ENCODE measurements around the gene GAK. TPM values are rescaled to one million over a fixed set of nuclear protein-coding genes. Genes with fewer than 3 reads are reported as not detected.

Gene GAK
- total and polyA plus RNA-seq, 4 donors: 41.8 to 78.8 (median 61.1) TPM

GRCh38 chr4:829761-830600 is 102.1 kb downstream of the GAK start:
- no peak overlapping the region for H3K4me3 ChIP-seq (ENCODE audit: low read depth, low read length)

GRCh38 chr4:829291-829690 is 102.8 kb downstream of the GAK start:
- no peak for DNase-seq (ENCODE audit: low read depth in 4 of 6, low spot score in 6 of 6)
- Histone ChIP-seq H3K4me1 (ENCODE audit: control insufficient read depth, insufficient read depth, low read length) (peaks cover 22% of the 10 kb centered on the region), H3K27me3 (ENCODE audit: control insufficient read depth, insufficient read depth, low read length) (peaks cover 9% of the 10 kb centered on the region), H3K27ac (ENCODE audit: low read depth, low read length) (no peak overlapping the region), H3K36me3 (ENCODE audit: control insufficient read depth, insufficient read depth, low read length) (no peaks in the 10 kb centered on the region), H3K9me3 (ENCODE audit: control insufficient read depth, insufficient read depth, low read length) (no peaks in the 10 kb centered on the region), H3K4me3 (ENCODE audit: low read depth, low read length) (no peak overlapping the region)
- 84% methylated on average over 5 of the region's 6 CpGs for whole genome bisulfite sequencing (ENCODE audit: insufficient coverage)

More at GRCh38 chr4:829761-830600, 102.1 kb downstream of the GAK start:
- WGBS (ENCODE audit: insufficient coverage): 64% methylated on average over 26 of the region's 26 CpGs
- no peak overlapping the region for H3K27ac ChIP-seq (ENCODE audit: low read depth, low read length)
- H3K9me3 ChIP-seq (ENCODE audit: control insufficient read depth, insufficient read depth, low read length): no peaks in the 10 kb centered on the region
- H3K27me3 ChIP-seq (ENCODE audit: control insufficient read depth, insufficient read depth, low read length): peaks cover 2% of the 10 kb centered on the region
- peaks cover 4% of the 10 kb centered on the region for H3K36me3 ChIP-seq (ENCODE audit: control insufficient read depth, insufficient read depth, low read length)
- peaks cover 15% of the 10 kb centered on the region for H3K4me1 ChIP-seq (ENCODE audit: control insufficient read depth, insufficient read depth, low read length)
- no peak for DNase-seq (ENCODE audit: low read depth in 4 of 6, low spot score in 6 of 6)

- no peak overlapping the region for H3K4me3 ChIP-seq (ENCODE audit: low read depth, low read length)
- no peak for DNase-seq (ENCODE audit: low read depth in 4 of 6, low spot score in 6 of 6)
- H3K27me3 ChIP-seq (ENCODE audit: control insufficient read depth, insufficient read depth, low read length): peaks cover 15% of the 10 kb centered on the region
- H3K27ac ChIP-seq (ENCODE audit: low read depth, low read length): no peak overlapping the region
- H3K36me3 ChIP-seq (ENCODE audit: control insufficient read depth, insufficient read depth, low read length): peaks cover 5% of the 10 kb centered on the region
- H3K4me1 ChIP-seq (ENCODE audit: control insufficient read depth, insufficient read depth, low read length): peaks cover 27% of the 10 kb centered on the region
- 47% methylated on average over 16 of the region's 16 CpGs for WGBS (ENCODE audit: insufficient coverage)
- no peaks in the 10 kb centered on the region for H3K9me3 ChIP-seq (ENCODE audit: control insufficient read depth, insufficient read depth, low read length)
Observed at GRCh38 chr4:828641-829271, 103.4 kb downstream of the GAK start.

- WGBS (ENCODE audit: insufficient coverage): 29% methylated on average over 19 of the region's 20 CpGs
- Histone ChIP-seq H3K36me3 (ENCODE audit: control insufficient read depth, insufficient read depth, low read length) (peaks cover 12% of the 10 kb centered on the region), H3K9me3 (ENCODE audit: control insufficient read depth, insufficient read depth, low read length) (no peaks in the 10 kb centered on the region), H3K4me3 (ENCODE audit: low read depth, low read length) (no peak overlapping the region), H3K27me3 (ENCODE audit: control insufficient read depth, insufficient read depth, low read length) (peaks cover 20% of the 10 kb centered on the region), H3K4me1 (ENCODE audit: control insufficient read depth, insufficient read depth, low read length) (peaks cover 40% of the 10 kb centered on the region), H3K27ac (ENCODE audit: low read depth, low read length) (no peak overlapping the region)
- no peak for DNase-seq (ENCODE audit: low read depth in 4 of 6, low spot score in 6 of 6)
Observed at GRCh38 chr4:827209-828081, 104.7 kb downstream of the GAK start.

DNA sequence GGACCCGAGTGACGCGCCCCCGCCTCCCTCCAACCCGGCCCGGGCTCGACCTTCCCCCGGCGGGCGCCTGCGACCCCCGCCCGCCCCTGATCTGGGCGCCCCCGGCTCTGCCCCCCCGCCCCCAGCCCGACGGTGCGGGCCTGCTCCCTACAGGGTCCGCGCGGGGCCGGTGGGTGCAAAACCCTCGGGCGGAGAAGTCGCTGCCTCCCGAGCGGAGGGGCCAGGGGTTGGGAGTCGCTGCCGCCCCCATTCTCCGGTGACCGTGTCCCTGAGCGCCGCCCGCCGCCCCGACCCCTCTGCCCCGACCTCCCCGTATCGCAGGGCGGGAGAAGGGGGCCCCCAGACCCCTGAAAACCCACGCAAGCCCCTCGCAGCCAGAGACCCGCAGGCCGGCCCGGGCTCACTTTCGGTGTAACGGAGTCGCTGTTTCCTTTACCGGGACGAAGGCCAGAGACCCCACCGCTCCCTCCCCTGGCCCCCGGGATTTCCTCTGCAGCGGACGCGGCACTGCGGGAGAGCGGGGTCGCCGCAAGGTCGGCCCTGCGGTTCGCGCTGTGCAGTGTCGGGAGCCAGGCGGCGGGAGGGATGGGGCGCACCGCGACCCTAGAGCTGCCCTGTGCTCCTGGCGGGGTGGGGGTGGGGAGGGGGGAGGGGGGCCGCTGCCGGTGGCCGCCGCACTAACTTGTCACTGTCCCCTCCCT is 105.5 kb downstream of the GAK start:
- Histone ChIP-seq H3K36me3 (ENCODE audit: control insufficient read depth, insufficient read depth, low read length) (peaks cover 19% of the 10 kb centered on the region), H3K27ac (ENCODE audit: low read depth, low read length) (no peak overlapping the region), H3K27me3 (ENCODE audit: control insufficient read depth, insufficient read depth, low read length) (peaks cover 20% of the 10 kb centered on the region), H3K4me1 (ENCODE audit: control insufficient read depth, insufficient read depth, low read length) (peaks cover 48% of the 10 kb centered on the region), H3K4me3 (ENCODE audit: low read depth, low read length) (peak overlapping the region; percentile 26), H3K9me3 (ENCODE audit: control insufficient read depth, insufficient read depth, low read length) (no peaks in the 10 kb centered on the region)
- WGBS (ENCODE audit: insufficient coverage): under 1% methylated on average over 57 of the region's 75 CpGs
- peak in 1 of 6 donors; percentile 32 for DNase-seq (ENCODE audit: low read depth in 4 of 6, low spot score in 6 of 6)

GRCh38 chr4:825971-826330 is 106.2 kb downstream of the GAK start, which contains the start of gene CPLX1:
Gene CPLX1 (minus strand): TSS chr4:826129. CDS start chr4:824522, 1,607 bp downstream.
- peak within 1 kb of the TSS; percentile 29 for H3K4me3 ChIP-seq (ENCODE audit: low read depth, low read length)
- H3K4me1 ChIP-seq (ENCODE audit: control insufficient read depth, insufficient read depth, low read length): peaks cover 51% of the 10 kb centered on the region
- H3K9me3 ChIP-seq (ENCODE audit: control insufficient read depth, insufficient read depth, low read length): no peaks in the 10 kb centered on the region
- peak in 3 of 6 donors; percentile 31 to 79 (median 75) for DNase-seq (ENCODE audit: low read depth in 4 of 6, low spot score in 6 of 6)
- 0% methylated on average over 32 of the region's 61 CpGs for WGBS (ENCODE audit: insufficient coverage)
- H3K27me3 ChIP-seq (ENCODE audit: control insufficient read depth, insufficient read depth, low read length): peaks cover 20% of the 10 kb centered on the region
- no peak within 1 kb of the TSS for H3K27ac ChIP-seq (ENCODE audit: low read depth, low read length)
- peaks cover 26% of the 10 kb centered on the region for H3K36me3 ChIP-seq (ENCODE audit: control insufficient read depth, insufficient read depth, low read length)

GRCh38 chr4:825063-825970 is 106.8 kb downstream of the GAK start:
- Histone ChIP-seq H3K27ac (ENCODE audit: low read depth, low read length) (no peak overlapping the region), H3K36me3 (ENCODE audit: control insufficient read depth, insufficient read depth, low read length) (peaks cover 32% of the 10 kb centered on the region), H3K9me3 (ENCODE audit: control insufficient read depth, insufficient read depth, low read length) (no peaks in the 10 kb centered on the region), H3K4me1 (ENCODE audit: control insufficient read depth, insufficient read depth, low read length) (peaks cover 51% of the 10 kb centered on the region), H3K4me3 (ENCODE audit: low read depth, low read length) (peak overlapping the region; percentile 29), H3K27me3 (ENCODE audit: control insufficient read depth, insufficient read depth, low read length) (peaks cover 20% of the 10 kb centered on the region)
- 3% methylated on average over 82 of the region's 94 CpGs for WGBS (ENCODE audit: insufficient coverage)
- DNase-seq (ENCODE audit: low read depth in 4 of 6, low spot score in 6 of 6): peak in 4 of 6 donors; percentile 7 to 62 (median 35)

DNA sequence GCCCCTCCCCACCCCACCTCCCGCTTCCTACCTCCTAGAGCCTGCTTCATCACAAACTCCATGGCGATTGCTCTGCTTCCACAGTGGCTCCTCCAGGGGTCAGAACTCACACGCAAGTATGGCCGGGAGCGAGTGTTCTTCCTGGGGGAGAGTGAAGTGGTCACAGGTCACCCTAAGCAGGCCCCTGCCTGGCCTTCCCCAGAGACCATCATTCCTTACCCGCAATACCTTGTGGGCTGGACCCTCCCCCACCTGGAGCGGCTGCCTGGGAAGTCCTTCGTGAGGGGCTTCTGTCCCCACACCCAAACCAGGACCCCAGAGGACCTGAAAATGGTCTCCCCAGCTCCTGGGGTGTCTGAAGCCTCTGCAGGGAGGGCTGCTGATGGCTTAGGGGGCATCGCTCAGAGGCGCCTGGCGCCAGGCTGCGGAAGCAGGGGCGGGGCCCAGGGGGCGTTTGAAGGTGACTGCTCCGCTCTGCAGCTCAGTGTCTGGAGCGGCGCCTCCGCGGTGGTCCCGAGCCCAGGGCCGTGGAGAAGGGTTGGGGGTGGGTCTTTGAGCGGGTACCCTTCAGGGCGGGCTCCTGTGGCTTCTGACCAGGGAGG is 107.6 kb downstream of the GAK start:
- Histone ChIP-seq H3K9me3 (ENCODE audit: control insufficient read depth, insufficient read depth, low read length) (no peaks in the 10 kb centered on the region), H3K36me3 (ENCODE audit: control insufficient read depth, insufficient read depth, low read length) (peaks cover 37% of the 10 kb centered on the region), H3K4me1 (ENCODE audit: control insufficient read depth, insufficient read depth, low read length) (peaks cover 51% of the 10 kb centered on the region), H3K4me3 (ENCODE audit: low read depth, low read length) (peak overlapping the region; percentile 29), H3K27me3 (ENCODE audit: control insufficient read depth, insufficient read depth, low read length) (peaks cover 20% of the 10 kb centered on the region), H3K27ac (ENCODE audit: low read depth, low read length) (no peak overlapping the region)
- DNase-seq (ENCODE audit: low read depth in 4 of 6, low spot score in 6 of 6): peak in 1 of 6 donors; percentile 44
- WGBS (ENCODE audit: insufficient coverage): 5% methylated on average over 19 of the region's 23 CpGs

Measured in spinal cord (tissue), 10 donors.